Activated T-helper 1 cell treated with anti-CD3 and anti-CD28 coated beads, Interleukin-12 subunit alpha, Interleukin-12 subunit beta, Interleukin-2, Interleukin-4 antibody, amounts not matched to agents 30 ng/mL and 10 ng/mL and 1 ng/mL, durations not matched to agents 14 hours and 24 hours and 36 hours (primary cell): ENCODE results near the gene VPS39. TPM values are rescaled to one million over a fixed set of nuclear protein-coding genes. Genes with fewer than 3 reads are reported as not detected.
A peak's percentile ranks its signal among the peaks of the same experiment; 100 is the strongest.

Experiments used
- DNase-seq: peaks from one replicate; pipeline ENCODE4 v3.0.0; 2021; ENCODE audit warnings: low spot score
- H3K27ac Mint-ChIP-seq: one replicate; pipeline ENCODE4 v1.8.0; 2021; ENCODE audit warnings: mild to moderate bottlenecking, mixed read lengths
- H3K27me3 Mint-ChIP-seq: one replicate; pipeline ENCODE4 v1.8.0; 2022; ENCODE audit warnings: mild to moderate bottlenecking, moderate library complexity, mixed read lengths; ENCODE audit not compliant: insufficient read depth
- H3K36me3 Mint-ChIP-seq: one replicate; pipeline ENCODE4 v1.8.0; 2021; ENCODE audit warnings: low read depth, mixed read lengths
- H3K4me1 Mint-ChIP-seq: one replicate; pipeline ENCODE4 v1.8.0; 2021; ENCODE audit warnings: low read depth, mixed read lengths
- H3K4me3 Mint-ChIP-seq: one replicate; pipeline ENCODE4 v1.8.0; 2021; ENCODE audit warnings: mild to moderate bottlenecking, moderate library complexity, mixed read lengths
- H3K9me3 Mint-ChIP-seq: one replicate; pipeline ENCODE4 v1.8.0; 2021; ENCODE audit warnings: mixed read lengths
- intact Hi-C: fragments of 100-400 bp; cut with micrococcal nuclease; formaldehyde crosslinking; loops from one replicate; pipeline ENCODE4 v1.15.1; 2024
- total RNA-seq: library from RNA; stranded (reverse); gene quantifications from 2 replicates; pipeline ENCODE4 v1.2.3, GENCODE V29; 2022

VPS39 gene
- total RNA-seq, 1 donor from 2014 or later: 63.8 TPM

GRCh38 chr15:42190370-42190769 is 17.7 kb downstream of the VPS39 start:
- Mint-ChIP-seq H3K27ac (peak overlapping the region; percentile 47), H3K36me3 (peaks cover 47% of the 10 kb centered on the region), H3K9me3 (no peaks in the 10 kb centered on the region), H3K4me3 (no peak overlapping the region), H3K27me3 (no peaks in the 10 kb centered on the region), H3K4me1 (peaks cover 32% of the 10 kb centered on the region)
- intact Hi-C loops: loop anchor here (5.0 to 10.0 kb wide), 2 partner anchors 218 to 256 kb away; partner anchors contain the start of gene EHD4
- no peak for DNase-seq

GRCh38 chr15:42185801-42186200 is 22.3 kb downstream of the VPS39 start:
- Mint-ChIP-seq H3K9me3 (no peaks in the 10 kb centered on the region), H3K36me3 (peaks cover 52% of the 10 kb centered on the region), H3K4me3 (no peak overlapping the region), H3K27me3 (no peaks in the 10 kb centered on the region), H3K4me1 (peaks cover 9% of the 10 kb centered on the region), H3K27ac (no peak overlapping the region)
- DNase-seq: no peak
- intact Hi-C loops: no loop called here

GRCh38 chr15:42184736-42185135 is 23.4 kb downstream of the VPS39 start:
- no peak for DNase-seq
- Mint-ChIP-seq H3K4me1 (no peaks in the 10 kb centered on the region), H3K27ac (no peak overlapping the region), H3K9me3 (no peaks in the 10 kb centered on the region), H3K4me3 (no peak overlapping the region), H3K36me3 (peaks cover 47% of the 10 kb centered on the region), H3K27me3 (no peaks in the 10 kb centered on the region)
- intact Hi-C loops: no loop called here

- Mint-ChIP-seq H3K9me3 (no peaks in the 10 kb centered on the region), H3K27me3 (no peaks in the 10 kb centered on the region), H3K27ac (no peak overlapping the region), H3K4me3 (no peak overlapping the region), H3K36me3 (peaks cover 47% of the 10 kb centered on the region), H3K4me1 (no peaks in the 10 kb centered on the region)
- DNase-seq: no peak
- intact Hi-C loops: no loop called here
Measured at GRCh38 chr15:42184296-42184695, 23.8 kb downstream of the VPS39 start.

GRCh38 chr15:42182961-42183360 is 25.1 kb downstream of the VPS39 start:
- Mint-ChIP-seq H3K4me3 (no peak overlapping the region), H3K27me3 (no peaks in the 10 kb centered on the region), H3K36me3 (peaks cover 49% of the 10 kb centered on the region), H3K9me3 (no peaks in the 10 kb centered on the region), H3K4me1 (no peaks in the 10 kb centered on the region), H3K27ac (no peak overlapping the region)
- intact Hi-C loops: no loop called here
- no peak for DNase-seq

GRCh38 chr15:42182328-42182886 is 25.7 kb downstream of the VPS39 start:
- H3K9me3 Mint-ChIP-seq: no peaks in the 10 kb centered on the region
- no peak for DNase-seq
- peaks cover 49% of the 10 kb centered on the region for H3K36me3 Mint-ChIP-seq
- H3K4me3 Mint-ChIP-seq: no peak overlapping the region
- H3K27me3 Mint-ChIP-seq: no peaks in the 10 kb centered on the region
- H3K27ac Mint-ChIP-seq: no peak overlapping the region
- intact Hi-C loops: no loop called here
- no peaks in the 10 kb centered on the region for H3K4me1 Mint-ChIP-seq

- Mint-ChIP-seq H3K4me3 (no peak overlapping the region), H3K9me3 (no peaks in the 10 kb centered on the region), H3K4me1 (no peaks in the 10 kb centered on the region), H3K27me3 (no peaks in the 10 kb centered on the region), H3K27ac (no peak overlapping the region), H3K36me3 (peaks cover 47% of the 10 kb centered on the region)
- no peak for DNase-seq
- intact Hi-C loops: no loop called here
Measured at GRCh38 chr15:42178056-42178455, 30.0 kb downstream of the VPS39 start.

GRCh38 chr15:42175671-42176070 is 32.4 kb downstream of the VPS39 start:
- Mint-ChIP-seq H3K27ac (no peak overlapping the region), H3K36me3 (peaks cover 53% of the 10 kb centered on the region), H3K4me3 (no peak overlapping the region), H3K9me3 (no peaks in the 10 kb centered on the region), H3K27me3 (no peaks in the 10 kb centered on the region), H3K4me1 (peaks cover 16% of the 10 kb centered on the region)
- intact Hi-C loops: no loop called here
- no peak for DNase-seq

GRCh38 chr15:42172475-42172874 is 35.6 kb downstream of the VPS39 start:
- intact Hi-C loops: no loop called here
- H3K4me3 Mint-ChIP-seq: no peak overlapping the region
- H3K27ac Mint-ChIP-seq: no peak overlapping the region
- no peaks in the 10 kb centered on the region for H3K9me3 Mint-ChIP-seq
- H3K27me3 Mint-ChIP-seq: no peaks in the 10 kb centered on the region
- H3K36me3 Mint-ChIP-seq: peaks cover 52% of the 10 kb centered on the region
- DNase-seq: no peak
- peaks cover 16% of the 10 kb centered on the region for H3K4me1 Mint-ChIP-seq

GRCh38 chr15:42171795-42172194 is 36.3 kb downstream of the VPS39 start:
- peak overlapping the region; percentile 20 for H3K27ac Mint-ChIP-seq
- H3K9me3 Mint-ChIP-seq: no peaks in the 10 kb centered on the region
- DNase-seq: no peak
- no peak overlapping the region for H3K4me3 Mint-ChIP-seq
- peaks cover 16% of the 10 kb centered on the region for H3K4me1 Mint-ChIP-seq
- H3K36me3 Mint-ChIP-seq: peaks cover 56% of the 10 kb centered on the region
- no peaks in the 10 kb centered on the region for H3K27me3 Mint-ChIP-seq
- intact Hi-C loops: no loop called here

- Mint-ChIP-seq H3K4me3 (no peak overlapping the region), H3K27ac (no peak overlapping the region), H3K9me3 (no peaks in the 10 kb centered on the region), H3K4me1 (peaks cover 16% of the 10 kb centered on the region), H3K27me3 (no peaks in the 10 kb centered on the region), H3K36me3 (peaks cover 60% of the 10 kb centered on the region)
- DNase-seq: no peak
- intact Hi-C loops: no loop called here
Measured at GRCh38 chr15:42171122-42171521, 37.0 kb downstream of the VPS39 start.

- Mint-ChIP-seq H3K4me1 (peaks cover 6% of the 10 kb centered on the region), H3K9me3 (no peaks in the 10 kb centered on the region), H3K27me3 (no peaks in the 10 kb centered on the region), H3K36me3 (peaks cover 64% of the 10 kb centered on the region), H3K27ac (no peak overlapping the region), H3K4me3 (no peak overlapping the region)
- no peak for DNase-seq
- intact Hi-C loops: no loop called here
Measured at GRCh38 chr15:42166225-42166940, 41.7 kb downstream of the VPS39 start.

- Mint-ChIP-seq H3K4me1 (no peaks in the 10 kb centered on the region), H3K36me3 (peaks cover 59% of the 10 kb centered on the region), H3K4me3 (no peak overlapping the region), H3K27ac (no peak overlapping the region), H3K27me3 (no peaks in the 10 kb centered on the region), H3K9me3 (no peaks in the 10 kb centered on the region)
- intact Hi-C loops: no loop called here
- DNase-seq: no peak
Measured at GRCh38 chr15:42165106-42165505, 43.0 kb downstream of the VPS39 start.
